ENCODE results near the gene PDGFRB. TPM values are rescaled to one million over a fixed set of nuclear protein-coding genes. Genes with fewer than 3 reads are reported as not detected.

The PDGFRB gene
- total and polyA plus RNA-seq, 2 of the 4 experiments (the other 2 are of a cell fraction): 108 to 124 TPM

DNA sequence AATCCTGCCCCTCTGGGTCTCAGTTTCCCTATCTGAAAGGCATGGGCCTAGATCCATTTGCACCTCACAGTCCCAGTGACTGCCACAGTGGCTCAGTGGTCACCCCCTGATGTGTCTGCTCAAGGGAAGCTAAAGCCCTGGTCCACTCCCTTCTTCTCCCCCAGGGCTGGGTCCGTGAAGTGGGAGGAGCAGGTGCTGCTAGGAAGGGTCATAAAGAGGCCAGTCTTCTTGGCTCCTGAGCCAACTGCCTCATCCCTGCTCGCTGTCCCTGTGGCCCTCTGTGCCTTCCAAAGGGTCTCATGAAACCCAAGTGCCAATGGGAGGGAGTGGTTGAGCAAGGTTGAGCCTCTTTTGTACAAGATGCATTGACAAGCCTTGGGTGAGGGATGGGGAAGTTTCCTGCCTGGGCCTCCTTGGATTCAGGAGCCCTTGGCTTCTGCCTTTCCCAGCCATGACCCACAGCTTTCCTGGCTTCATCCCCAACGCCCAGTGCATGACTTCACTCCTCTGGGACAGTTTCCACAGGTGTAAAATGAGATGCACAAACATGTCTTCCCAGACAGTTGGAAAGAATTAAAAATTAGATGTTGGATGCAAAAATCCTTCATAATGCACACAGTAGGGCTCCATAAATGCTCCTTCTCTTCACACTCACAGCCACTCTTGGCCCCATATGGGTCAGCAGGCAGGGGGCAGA, 32.6 kb upstream of the PDGFRB start (continued):
- TF ChIP-seq FOS (IDR thresholded peaks at IDR 0.05; ENCODE audit: low read depth, low read length): no peak
- TF ChIP-seq MXI1 (IDR thresholded peaks at IDR 0.05; ENCODE audit: borderline replicate concordance, low read depth, low read length): no peak
- no peak for TF ChIP-seq RAD21 (IDR thresholded peaks at IDR 0.05; ENCODE audit: low read length)
- TF ChIP-seq, protein P1, sequence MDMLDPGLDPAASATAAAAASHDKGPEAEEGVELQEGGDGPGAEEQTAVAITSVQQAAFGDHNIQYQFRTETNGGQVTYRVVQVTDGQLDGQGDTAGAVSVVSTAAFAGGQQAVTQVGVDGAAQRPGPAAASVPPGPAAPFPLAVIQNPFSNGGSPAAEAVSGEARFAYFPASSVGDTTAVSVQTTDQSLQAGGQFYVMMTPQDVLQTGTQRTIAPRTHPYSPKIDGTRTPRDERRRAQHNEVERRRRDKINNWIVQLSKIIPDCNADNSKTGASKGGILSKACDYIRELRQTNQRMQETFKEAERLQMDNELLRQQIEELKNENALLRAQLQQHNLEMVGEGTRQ (IDR thresholded peaks at IDR 0.05; ENCODE audit: low read depth, low read length): no peak

DNA sequence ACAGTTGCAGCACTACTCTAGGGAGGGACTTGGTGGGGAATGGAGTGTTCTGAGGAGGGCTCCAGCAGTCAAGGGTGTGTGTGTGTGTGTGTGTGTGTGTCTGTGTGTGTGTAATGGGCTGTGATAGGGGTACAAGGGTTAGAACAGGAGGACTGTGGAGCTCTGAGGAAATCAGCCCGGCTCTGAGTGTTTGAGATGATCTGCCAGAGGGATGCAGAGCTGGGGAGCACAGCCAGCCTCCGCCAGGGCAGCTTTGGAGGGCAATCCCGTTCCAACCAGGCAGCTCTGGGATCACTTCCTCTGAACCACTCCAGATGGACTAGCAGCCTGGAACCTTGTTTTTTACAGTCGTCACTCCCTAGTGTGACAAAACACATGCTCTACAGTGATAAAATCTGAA, 31.3 kb upstream of the PDGFRB start:
- Histone ChIP-seq H4K20me1 (ENCODE audit: insufficient read depth, low read length) (no peaks in the 10 kb centered on the region), H2BK20ac (ENCODE audit: low read depth, low read length) (no peak overlapping the region), H3K18ac (ENCODE audit: low read depth, low read length) (no peak overlapping the region), H3K36me3 (ENCODE audit: control insufficient read depth, insufficient read depth, low read length) (no peaks in the 10 kb centered on the region), H3K14ac (replicated peaks; ENCODE audit: low read depth, low read length) (no peak overlapping the region), H3K4me2 (ENCODE audit: low read depth, low read length) (no peak overlapping the region), H3K4ac (ENCODE audit: low read depth, low read length) (no peak overlapping the region), H3K23ac (ENCODE audit: low read depth, low read length) (no peak overlapping the region), H2AFZ (replicated peaks; ENCODE audit: low read length, poor library complexity) (no peak overlapping the region), H2BK15ac (ENCODE audit: low read depth, low read length) (no peak overlapping the region), H3K4me1 (ENCODE audit: control insufficient read depth, insufficient read depth, low read length) (peaks cover 2% of the 10 kb centered on the region; the same call in 1 of the 2 replicates), H3K9ac (ENCODE audit: low read depth, low read length) (no peak overlapping the region), H2BK120ac (ENCODE audit: low read depth, low read length) (no peak overlapping the region), H2AK9ac (replicated peaks; ENCODE audit: low read depth, low read length, poor library complexity) (no peak overlapping the region), H4K8ac (ENCODE audit: low read depth in 2 of 2, low read length in 2 of 2) (no peak overlapping the region), H4K5ac (ENCODE audit: low read depth, low read length) (no peak overlapping the region), H4K91ac (ENCODE audit: insufficient read depth, low read depth, low read length) (no peak overlapping the region), H2BK5ac (ENCODE audit: low read depth, low read length, poor library complexity, severe bottlenecking) (no peak overlapping the region), H2AK5ac (ENCODE audit: low read depth, low read length) (no peak overlapping the region), H3K9me1 (ENCODE audit: insufficient read depth, low read length) (peaks cover 4% of the 10 kb centered on the region; the same call in 1 of the 2 replicates), H3K27ac (ENCODE audit: insufficient read depth, low read length) (no peak overlapping the region), H3K27me3 (ENCODE audit: control insufficient read depth, insufficient read depth, low read length) (peaks cover 93% of the 10 kb centered on the region), H3K56ac (ENCODE audit: extremely low read depth, insufficient read depth, low read length) (no peak overlapping the region), H3K4me3 (ENCODE audit: insufficient read depth, low read depth, low read length) (no peak overlapping the region), H3K79me1 (ENCODE audit: low read depth in 1 of 2, low read length in 2 of 2) (no peaks in the 10 kb centered on the region), H3K9me3 (ENCODE audit: control insufficient read depth, insufficient read depth, low read length) (no peaks in the 10 kb centered on the region)
- no TSS peak for BruUV-seq (replicated peaks)
- no peak for DNase-seq
- no CpG with 5 or more reads among the region's 4 CpGs for WGBS, 2 experiments (ENCODE audit: extremely low coverage in 2 of 2, insufficient read length in 1 of 2)
- dilution Hi-C loops (cut with HindIII; ENCODE audit: low sequenced_read_pairs, unreplicated experiment) (no loop called here), in situ Hi-C loops (cut with MboI; ENCODE audit: low sequenced_read_pairs) (no loop called here), intact Hi-C loops (cut with micrococcal nuclease) (no loop called here)
- no peak for ATAC-seq (ENCODE audit: low read depth)
- ChIA-PET POLR2A (ENCODE audit: unreplicated experiment) (no interaction called here), CTCF (no interaction called here)
- no peak for TF ChIP-seq RAD21 (IDR thresholded peaks at IDR 0.05; ENCODE audit: low read length)
- TF ChIP-seq, protein P2, sequence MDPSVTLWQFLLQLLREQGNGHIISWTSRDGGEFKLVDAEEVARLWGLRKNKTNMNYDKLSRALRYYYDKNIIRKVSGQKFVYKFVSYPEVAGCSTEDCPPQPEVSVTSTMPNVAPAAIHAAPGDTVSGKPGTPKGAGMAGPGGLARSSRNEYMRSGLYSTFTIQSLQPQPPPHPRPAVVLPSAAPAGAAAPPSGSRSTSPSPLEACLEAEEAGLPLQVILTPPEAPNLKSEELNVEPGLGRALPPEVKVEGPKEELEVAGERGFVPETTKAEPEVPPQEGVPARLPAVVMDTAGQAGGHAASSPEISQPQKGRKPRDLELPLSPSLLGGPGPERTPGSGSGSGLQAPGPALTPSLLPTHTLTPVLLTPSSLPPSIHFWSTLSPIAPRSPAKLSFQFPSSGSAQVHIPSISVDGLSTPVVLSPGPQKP (IDR thresholded peaks at IDR 0.05; ENCODE audit: borderline replicate concordance, low read depth, low read length): no peak
- TF ChIP-seq SMC3 (IDR thresholded peaks at IDR 0.05; ENCODE audit: low read depth, low read length): no peak
- TF ChIP-seq RFX5 (IDR thresholded peaks at IDR 0.05; ENCODE audit: low read depth, low read length): no peak
- TF ChIP-seq BHLHE40 (IDR thresholded peaks at IDR 0.05; ENCODE audit: low read depth, low read length): no peak
- no peak for TF ChIP-seq MXI1 (IDR thresholded peaks at IDR 0.05; ENCODE audit: borderline replicate concordance, low read depth, low read length)
